Measurements from ENCODE around the gene DRC1. TPM values are rescaled to one million over a fixed set of nuclear protein-coding genes. Genes with fewer than 3 reads are reported as not detected.
A peak's percentile ranks its signal among the peaks of the same experiment; 100 is the strongest.

DRC1 gene
- total and polyA plus RNA-seq, 12 donors = 0.10 to 0.56 (median 0.14) TPM; not detected in 7

- 91 to 94% (median 92%) methylated on average over 3 of the region's 3 CpGs for WGBS, 4 donors
- H3K4me3 ChIP-seq = no peak overlapping the region
- no peak for DNase-seq
- H3K27me3 ChIP-seq = no peaks in the 10 kb centered on the region
- no peak overlapping the region for H3K27ac ChIP-seq
- no peaks in the 10 kb centered on the region for H3K36me3 ChIP-seq (replicated peaks in 1 of 2)
- H3K4me1 ChIP-seq (replicated peaks in 1 of 2) = no peaks in the 10 kb centered on the region
- intact Hi-C loops (cut with DNase I) = no loop called here
- no peaks in the 10 kb centered on the region for H3K9me3 ChIP-seq (replicated peaks in 1 of 3)
- TF ChIP-seq CTCF (IDR thresholded peaks at IDR 0.05) (no peak), POLR2A (IDR thresholded peaks at IDR 0.05) (no peak)
These were observed 12.6 kb downstream of the DRC1 start for GRCh38 chr2:26414311-26414710.

GRCh38 chr2:26421961-26422360 lies 20.2 kb downstream of the DRC1 start:
- Histone ChIP-seq H3K4me3 (no peak overlapping the region), H3K27ac (no peak overlapping the region), H3K36me3 (replicated peaks in 1 of 2) (no peaks in the 10 kb centered on the region), H3K4me1 (replicated peaks in 1 of 2) (no peaks in the 10 kb centered on the region), H3K27me3 (no peaks in the 10 kb centered on the region), H3K9me3 (replicated peaks in 1 of 3) (no peaks in the 10 kb centered on the region)
- 88 to 92% (median 91%) methylated on average over 5 of the region's 5 CpGs for WGBS, 4 donors
- intact Hi-C loops (cut with DNase I) = no loop called here
- DNase-seq = no peak
- TF ChIP-seq CTCF (IDR thresholded peaks at IDR 0.05) (no peak), POLR2A (IDR thresholded peaks at IDR 0.05) (no peak)

- H3K9me3 ChIP-seq (replicated peaks in 1 of 3) = no peaks in the 10 kb centered on the region
- no peak overlapping the region for H3K27ac ChIP-seq
- H3K36me3 ChIP-seq (replicated peaks in 1 of 2) = no peaks in the 10 kb centered on the region
- H3K4me1 ChIP-seq (replicated peaks in 1 of 2) = no peaks in the 10 kb centered on the region
- WGBS, 4 donors = 42 to 57% (median 47%) methylated on average over 9 of the region's 9 CpGs
- no peak overlapping the region for H3K4me3 ChIP-seq
- no peak for TF ChIP-seq POLR2A (IDR thresholded peaks at IDR 0.05)
- TF ChIP-seq CTCF (IDR thresholded peaks at IDR 0.05) = no peak
- intact Hi-C loops (cut with DNase I) = no loop called here
- DNase-seq = peak in 4 of 7 donors; percentile 14 to 44 (median 18)
- H3K27me3 ChIP-seq = no peaks in the 10 kb centered on the region
These were observed 21.4 kb downstream of the DRC1 start for GRCh38 chr2:26422947-26423629.

- Histone ChIP-seq H3K27ac (no peak overlapping the region), H3K4me3 (no peak overlapping the region), H3K4me1 (replicated peaks in 1 of 2) (no peaks in the 10 kb centered on the region), H3K27me3 (no peaks in the 10 kb centered on the region), H3K36me3 (replicated peaks in 1 of 2) (no peaks in the 10 kb centered on the region), H3K9me3 (replicated peaks in 1 of 3) (no peaks in the 10 kb centered on the region)
- no peak for DNase-seq
- no peak for TF ChIP-seq CTCF (IDR thresholded peaks at IDR 0.05)
- TF ChIP-seq POLR2A (IDR thresholded peaks at IDR 0.05) = no peak
- intact Hi-C loops (cut with DNase I) = no loop called here
- whole genome bisulfite sequencing, 4 donors = 84 to 92% (median 88%) methylated on average over 9 of the region's 9 CpGs
These were observed 22.0 kb downstream of the DRC1 start for GRCh38 chr2:26423750-26424149.
